Liver (tissue), 3 donors: ENCODE data around the gene RNFT2.

ENCODE experiments used
- EGR1 ChIP-seq, 2 donors: IDR thresholded peaks; 2 replicates each; pipeline ENCODE4 v1.6.1; 2016 to 2018; ENCODE audit warnings: antibody characterized with exemption in 2 of 2, low read depth in 2 of 2
- HNF4A ChIP-seq, 2 donors: conservative IDR thresholded peaks; 2 replicates each; pipeline ENCODE4 v1.6.1; 2016; ENCODE audit warnings: antibody characterized with exemption in 2 of 2, mild to moderate bottlenecking in 2 of 2
- HNF4G ChIP-seq: IDR thresholded peaks from 2 replicates; pipeline ENCODE4 v1.6.1; 2016; ENCODE audit warnings: antibody characterized with exemption
- JUND ChIP-seq, 2 donors: IDR thresholded peaks; 2 replicates each; pipeline ENCODE4 v1.6.1; 2016; ENCODE audit warnings: antibody characterized with exemption in 2 of 2
- RAD21 ChIP-seq, 2 donors: IDR thresholded peaks; 2 replicates each; pipeline ENCODE4 v1.6.1; 2016; ENCODE audit warnings: antibody characterized with exemption in 2 of 2, mild to moderate bottlenecking in 2 of 2
- RXRA ChIP-seq, 2 donors: IDR thresholded peaks; 2 replicates each; pipeline ENCODE4 v1.6.1; 2017 to 2018; ENCODE audit warnings: antibody characterized with exemption in 2 of 2, mild to moderate bottlenecking in 1 of 2
- TAF1 ChIP-seq: conservative IDR thresholded peaks from 2 replicates; pipeline ENCODE4 v1.6.1; 2016; ENCODE audit warnings: antibody characterized with exemption, mild to moderate bottlenecking
- YY1 ChIP-seq: IDR thresholded peaks from 2 replicates; pipeline ENCODE4 v1.6.1; 2016; ENCODE audit warnings: antibody characterized with exemption, mild to moderate bottlenecking
- TF ChIP-seq, protein P1 (sequence below): fragments of 150-350 bp; IDR thresholded peaks from 2 replicates; pipeline ENCODE4 v1.5.1; 2017; ENCODE audit warnings: improper control_type of control experiment, low read depth, low read length; ENCODE audit not compliant: missing input control
- TF ChIP-seq, protein P2 (sequence below): IDR thresholded peaks from 2 replicates; pipeline ENCODE4 v1.6.1; 2016; ENCODE audit warnings: antibody characterized with exemption
- TF ChIP-seq, protein P3 (sequence below): IDR thresholded peaks from 2 replicates; pipeline ENCODE4 v1.6.1; 2016; ENCODE audit warnings: antibody characterized with exemption, mild to moderate bottlenecking
- donor health status: healthy.
- donor health status: healthy.

DNA sequence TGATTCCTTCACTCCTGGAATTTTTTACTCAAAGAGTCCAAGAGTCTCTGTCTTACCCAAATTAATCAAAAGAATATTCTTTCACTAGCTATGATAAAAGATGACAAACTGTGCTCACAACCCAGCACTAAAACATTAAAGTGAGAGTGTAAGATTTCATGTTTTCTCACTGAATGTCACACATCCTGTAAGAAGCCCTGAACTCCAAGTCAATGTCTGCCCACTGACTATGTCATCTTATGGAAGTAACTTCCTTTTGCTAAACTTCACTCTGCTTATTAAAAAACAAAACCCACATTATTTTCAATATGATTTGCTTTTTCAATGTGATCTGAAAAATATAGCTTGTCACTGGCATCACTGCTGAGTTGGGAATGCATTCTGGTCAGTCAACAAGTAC is 15.9 kb upstream of the RNFT2 start:
- TF ChIP-seq RXRA (IDR thresholded peaks at IDR 0.05) (no peak), JUND (IDR thresholded peaks at IDR 0.05) (no peak), HNF4G (no peak), HNF4A (conservative IDR thresholded peaks at IDR 0.05) (no peak), YY1 (no peak), TAF1 (no peak), EGR1 (IDR thresholded peaks at IDR 0.05; ENCODE audit: low read depth in 2 of 2) (no peak), RAD21 (IDR thresholded peaks at IDR 0.05) (no peak)
- TF ChIP-seq, protein P1, sequence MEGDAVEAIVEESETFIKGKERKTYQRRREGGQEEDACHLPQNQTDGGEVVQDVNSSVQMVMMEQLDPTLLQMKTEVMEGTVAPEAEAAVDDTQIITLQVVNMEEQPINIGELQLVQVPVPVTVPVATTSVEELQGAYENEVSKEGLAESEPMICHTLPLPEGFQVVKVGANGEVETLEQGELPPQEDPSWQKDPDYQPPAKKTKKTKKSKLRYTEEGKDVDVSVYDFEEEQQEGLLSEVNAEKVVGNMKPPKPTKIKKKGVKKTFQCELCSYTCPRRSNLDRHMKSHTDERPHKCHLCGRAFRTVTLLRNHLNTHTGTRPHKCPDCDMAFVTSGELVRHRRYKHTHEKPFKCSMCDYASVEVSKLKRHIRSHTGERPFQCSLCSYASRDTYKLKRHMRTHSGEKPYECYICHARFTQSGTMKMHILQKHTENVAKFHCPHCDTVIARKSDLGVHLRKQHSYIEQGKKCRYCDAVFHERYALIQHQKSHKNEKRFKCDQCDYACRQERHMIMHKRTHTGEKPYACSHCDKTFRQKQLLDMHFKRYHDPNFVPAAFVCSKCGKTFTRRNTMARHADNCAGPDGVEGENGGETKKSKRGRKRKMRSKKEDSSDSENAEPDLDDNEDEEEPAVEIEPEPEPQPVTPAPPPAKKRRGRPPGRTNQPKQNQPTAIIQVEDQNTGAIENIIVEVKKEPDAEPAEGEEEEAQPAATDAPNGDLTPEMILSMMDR = no peak
- TF ChIP-seq, protein P2, sequence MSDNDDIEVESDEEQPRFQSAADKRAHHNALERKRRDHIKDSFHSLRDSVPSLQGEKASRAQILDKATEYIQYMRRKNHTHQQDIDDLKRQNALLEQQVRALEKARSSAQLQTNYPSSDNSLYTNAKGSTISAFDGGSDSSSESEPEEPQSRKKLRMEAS = no peak
- TF ChIP-seq, protein P3, sequence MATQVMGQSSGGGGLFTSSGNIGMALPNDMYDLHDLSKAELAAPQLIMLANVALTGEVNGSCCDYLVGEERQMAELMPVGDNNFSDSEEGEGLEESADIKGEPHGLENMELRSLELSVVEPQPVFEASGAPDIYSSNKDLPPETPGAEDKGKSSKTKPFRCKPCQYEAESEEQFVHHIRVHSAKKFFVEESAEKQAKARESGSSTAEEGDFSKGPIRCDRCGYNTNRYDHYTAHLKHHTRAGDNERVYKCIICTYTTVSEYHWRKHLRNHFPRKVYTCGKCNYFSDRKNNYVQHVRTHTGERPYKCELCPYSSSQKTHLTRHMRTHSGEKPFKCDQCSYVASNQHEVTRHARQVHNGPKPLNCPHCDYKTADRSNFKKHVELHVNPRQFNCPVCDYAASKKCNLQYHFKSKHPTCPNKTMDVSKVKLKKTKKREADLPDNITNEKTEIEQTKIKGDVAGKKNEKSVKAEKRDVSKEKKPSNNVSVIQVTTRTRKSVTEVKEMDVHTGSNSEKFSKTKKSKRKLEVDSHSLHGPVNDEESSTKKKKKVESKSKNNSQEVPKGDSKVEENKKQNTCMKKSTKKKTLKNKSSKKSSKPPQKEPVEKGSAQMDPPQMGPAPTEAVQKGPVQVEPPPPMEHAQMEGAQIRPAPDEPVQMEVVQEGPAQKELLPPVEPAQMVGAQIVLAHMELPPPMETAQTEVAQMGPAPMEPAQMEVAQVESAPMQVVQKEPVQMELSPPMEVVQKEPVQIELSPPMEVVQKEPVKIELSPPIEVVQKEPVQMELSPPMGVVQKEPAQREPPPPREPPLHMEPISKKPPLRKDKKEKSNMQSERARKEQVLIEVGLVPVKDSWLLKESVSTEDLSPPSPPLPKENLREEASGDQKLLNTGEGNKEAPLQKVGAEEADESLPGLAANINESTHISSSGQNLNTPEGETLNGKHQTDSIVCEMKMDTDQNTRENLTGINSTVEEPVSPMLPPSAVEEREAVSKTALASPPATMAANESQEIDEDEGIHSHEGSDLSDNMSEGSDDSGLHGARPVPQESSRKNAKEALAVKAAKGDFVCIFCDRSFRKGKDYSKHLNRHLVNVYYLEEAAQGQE = no peak
